Lower leg skin (tissue), 3 donors: Measurements from ENCODE around the gene EHD2.

Experiments
- CTCF ChIP-seq, 3 donors: fragments of 450-650 bp; IDR thresholded peaks; one replicate each; pipeline ENCODE4 v1.5.1; 2016; ENCODE audit warnings: antibody characterized with exemption in 3 of 3, mild to moderate bottlenecking in 3 of 3, moderate library complexity in 2 of 3
- POLR2A ChIP-seq, 2 donors: fragments of 450-650 bp; IDR thresholded peaks; one replicate each; pipeline ENCODE4 v1.6.1; 2016 to 2017; ENCODE audit warnings: antibody characterized with exemption in 2 of 2, mild to moderate bottlenecking in 1 of 2, moderate library complexity in 1 of 2

GRCh38 chr19:47716270-47716937 is 3.2 kb downstream of the EHD2 start:
- TF ChIP-seq CTCF (IDR thresholded peaks at IDR 0.05) = no peak
- no peak for TF ChIP-seq POLR2A (IDR thresholded peaks at IDR 0.05)
